Keratinocyte (primary cell): Measurements from ENCODE around the gene NDUFA7. TPM values are rescaled to one million over a fixed set of nuclear protein-coding genes. Genes with fewer than 3 reads are reported as not detected.

ENCODE experiments used
- DNase-seq: peaks from one replicate; pipeline ENCODE4 v3.0.0-alpha.2; 2011; ENCODE audit warnings: low read depth, missing footprints, low spot score
- FAIRE-seq: peaks from 2 replicates; lab custom pipeline; 2011; peaks lifted over from hg19 to GRCh38; lab: Jason Lieb, UNC
- H2AFZ ChIP-seq: 2 replicates; pipeline ENCODE4 v1.6.0; 2012; ENCODE audit warnings: low read length, control low read depth, inconsistent platforms; ENCODE audit not compliant: control insufficient read depth
- H3K27ac ChIP-seq: 2 replicates; pipeline ENCODE4 v1.5.1; 2011; ENCODE audit warnings: low read length; ENCODE audit not compliant: control insufficient read depth, insufficient read depth
- H3K27me3 ChIP-seq: 3 replicates; pipeline ENCODE4 v1.6.0; 2011; ENCODE audit warnings: low read length; ENCODE audit not compliant: control insufficient read depth, insufficient read depth; ENCODE audit errors: extremely low read depth
- H3K36me3 ChIP-seq, 2 experiments: 2 replicates in 1 of 2; 3 replicates in 1 of 2; pipeline ENCODE4 v1.5.1; 2011; ENCODE audit warnings: low read length in 2 of 2, mild to moderate bottlenecking in 1 of 2; ENCODE audit not compliant: control insufficient read depth in 2 of 2, insufficient read depth in 2 of 2; ENCODE audit errors: extremely low read depth in 1 of 2
- H3K4me1 ChIP-seq: 3 replicates; pipeline ENCODE4 v1.5.1; 2011; ENCODE audit warnings: low read length; ENCODE audit not compliant: control insufficient read depth, insufficient read depth; ENCODE audit errors: extremely low read depth
- H3K4me2 ChIP-seq: 3 replicates; pipeline ENCODE4 v1.6.0; 2011; ENCODE audit warnings: low read depth, low read length; ENCODE audit not compliant: control insufficient read depth, insufficient read depth; ENCODE audit errors: extremely low read depth
- H3K4me3 ChIP-seq, 3 experiments: fragments of 200-600 bp in 1 of 3; sonication (generic) in 1 of 3; 2 replicates in 2 of 3; 3 replicates in 1 of 3; pipeline ENCODE4 v1.5.1; 2011 to 2016; ENCODE audit warnings: low read length in 3 of 3, mild to moderate bottlenecking in 3 of 3, control low read depth in 2 of 3, inconsistent platforms in 1 of 3, low read depth in 1 of 3, mixed read lengths in 1 of 3, mixed run types in 1 of 3, moderate library complexity in 1 of 3; ENCODE audit not compliant: control insufficient read depth in 2 of 3, insufficient read depth in 2 of 3; ENCODE audit errors: extremely low read depth in 1 of 3
- H3K79me2 ChIP-seq: 2 replicates; pipeline ENCODE4 v1.6.0; 2012; ENCODE audit warnings: low read length; ENCODE audit not compliant: control insufficient read depth, insufficient read depth
- H3K9ac ChIP-seq: 3 replicates; pipeline ENCODE4 v1.6.0; 2011; ENCODE audit warnings: low read length; ENCODE audit not compliant: control insufficient read depth, insufficient read depth; ENCODE audit errors: extremely low read depth
- H3K9me1 ChIP-seq: 3 replicates; pipeline ENCODE4 v1.6.0; 2011; ENCODE audit warnings: low read length; ENCODE audit not compliant: control insufficient read depth, insufficient read depth; ENCODE audit errors: extremely low read depth
- H3K9me3 ChIP-seq: 2 replicates; pipeline ENCODE4 v1.5.1; 2012; ENCODE audit warnings: low read depth, low read length; ENCODE audit not compliant: control insufficient read depth
- H4K20me1 ChIP-seq: 3 replicates; pipeline ENCODE4 v1.6.0; 2011; ENCODE audit warnings: low read length; ENCODE audit not compliant: control insufficient read depth, insufficient read depth; ENCODE audit errors: extremely low read depth
- EZH2 ChIP-seq: IDR thresholded peaks from one replicate; pipeline ENCODE4 v1.6.1; 2012; ENCODE audit warnings: inconsistent platforms, mild to moderate bottlenecking, low read length, moderate library complexity
- dilution Hi-C: fragments of 300-500 bp; cut with MboI; formaldehyde crosslinking; loops from one replicate; pipeline ENCODE4 v1.7.0; 2020; ENCODE audit warnings: low sequenced_read_pairs; ENCODE audit not compliant: extremely low pct_ligation_motif_present
- polyA plus RNA-seq, 5 experiments: library from polyadenylated mRNA; depleted of rRNA in 3 of 5; stranded (reverse) in 3 of 5; stranded (forward) in 1 of 5; unstranded in 1 of 5; fragments of >200 nt; gene quantifications; 1 replicate in 1 of 5; 2 replicates in 3 of 5; 3 replicates in 1 of 5; pipeline versions ENCODE4 v1.2.1 to v1.2.3, GENCODE V29; 2011 to 2012; ENCODE audit warnings: missing spikeins in 2 of 5, low read depth in 1 of 5, low replicate concordance in 1 of 5
- TF ChIP-seq, protein P1 (sequence below), 3 experiments: IDR thresholded peaks in 1 of 3; conservative IDR thresholded peaks in 1 of 3; optimal IDR thresholded peaks in 1 of 3; 2 replicates in 2 of 3; 3 replicates in 1 of 3; pipeline versions ENCODE3 to v1.5.1; 2011; ENCODE audit warnings: low read length in 3 of 3, mild to moderate bottlenecking in 3 of 3, moderate library complexity in 2 of 3, control low read depth in 1 of 3, inconsistent platforms in 1 of 3; ENCODE audit not compliant: insufficient read depth in 2 of 3; ENCODE audit errors: extremely low read depth in 1 of 3

NDUFA7 gene
- polyA plus RNA-seq, 1 donor (not counting 4 experiments of a cell fraction or from before 2014, with no cell fraction given) = 59.2 TPM

DNA sequence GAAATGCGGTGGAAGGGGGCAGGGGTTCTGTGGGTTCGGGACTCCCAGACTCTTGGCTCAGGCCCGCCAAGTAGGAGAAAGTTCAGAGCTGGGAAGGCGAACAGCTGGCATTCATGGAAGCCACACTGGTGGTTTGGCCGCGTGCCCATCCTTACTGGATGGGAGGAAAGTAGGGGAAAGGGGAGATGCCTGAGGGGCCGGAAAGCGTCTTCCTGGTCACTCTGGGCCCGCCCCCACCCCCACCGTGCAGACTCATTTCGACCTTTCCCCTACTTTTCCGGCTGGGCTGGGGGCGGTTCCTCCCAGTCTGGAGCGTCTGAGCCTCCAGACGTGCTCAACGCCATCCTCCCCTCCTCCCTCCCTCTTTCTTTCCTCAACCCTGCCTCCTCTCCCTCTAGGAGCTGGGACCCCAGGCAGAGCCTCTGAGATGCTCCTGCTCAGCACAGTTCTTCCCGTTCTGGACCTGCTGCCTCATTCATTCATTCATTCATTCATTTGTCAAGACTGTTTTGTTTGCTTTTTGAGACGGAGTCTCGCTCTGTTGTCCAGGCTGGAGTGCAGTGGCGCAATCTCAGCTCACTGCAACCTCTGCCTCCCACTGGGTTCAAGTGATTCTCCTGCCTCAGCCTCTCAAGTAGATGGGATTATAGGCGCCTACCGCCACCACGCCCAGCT, 46.3 kb upstream of the NDUFA7 start:
- dilution Hi-C loops = no loop called here

DNA sequence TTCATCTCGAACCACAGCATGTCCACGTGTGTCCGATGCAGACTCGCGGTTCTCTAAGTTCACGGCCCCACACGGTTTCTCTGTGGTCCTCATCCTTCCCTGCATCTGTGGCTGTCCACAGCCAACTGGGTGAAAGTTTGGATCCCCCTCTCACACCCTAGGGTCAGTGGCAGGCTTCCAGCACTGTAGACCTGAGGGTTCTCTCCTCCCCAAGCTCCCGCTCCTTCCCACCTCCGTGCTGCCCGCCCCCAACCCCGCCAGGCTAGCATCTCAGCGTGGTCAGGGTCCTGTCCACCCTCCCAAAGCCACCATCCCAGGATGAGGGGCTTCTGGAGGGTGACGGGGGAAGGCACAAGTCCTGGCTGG, 45.8 kb upstream of the NDUFA7 start:
- no peaks in the 10 kb centered on the region for H3K27me3 ChIP-seq
- peaks cover 36% of the 10 kb centered on the region for H3K4me1 ChIP-seq
- no peaks in the 10 kb centered on the region for H3K9me3 ChIP-seq
- H2AFZ ChIP-seq = no peak overlapping the region
- no peaks in the 10 kb centered on the region for H3K79me2 ChIP-seq
- peaks cover 9 to 19% of the 10 kb centered on the region in 2 experiments for H3K36me3 ChIP-seq
- H3K9ac ChIP-seq = no peak overlapping the region
- no peak for TF ChIP-seq EZH2
- H3K27ac ChIP-seq = no peak overlapping the region
- no peaks in the 10 kb centered on the region for H3K9me1 ChIP-seq
- peak overlapping the region; percentile 61 for H3K4me2 ChIP-seq
- H3K4me3 ChIP-seq = no peak overlapping the region
- dilution Hi-C loops = no loop called here
- DNase-seq (no peak), FAIRE-seq (no peak)
- peaks cover 5% of the 10 kb centered on the region for H4K20me1 ChIP-seq

More for the DNA sequence above, 46.3 kb upstream of the NDUFA7 start:
- no peak overlapping the region for H3K27ac ChIP-seq
- DNase-seq (no peak), FAIRE-seq (peak; percentile 85)
- H3K79me2 ChIP-seq = no peaks in the 10 kb centered on the region
- H3K4me2 ChIP-seq = peak overlapping the region; percentile 61
- no peak for TF ChIP-seq EZH2
- H4K20me1 ChIP-seq = peaks cover 5% of the 10 kb centered on the region
- peaks cover 31% of the 10 kb centered on the region for H3K4me1 ChIP-seq
- peaks cover 9 to 19% of the 10 kb centered on the region in 2 experiments for H3K36me3 ChIP-seq
- H2AFZ ChIP-seq = no peak overlapping the region
- no peaks in the 10 kb centered on the region for H3K27me3 ChIP-seq
- H3K9me1 ChIP-seq = no peaks in the 10 kb centered on the region
- no peaks in the 10 kb centered on the region for H3K9me3 ChIP-seq
- H3K9ac ChIP-seq = no peak overlapping the region
- H3K4me3 ChIP-seq = no peak overlapping the region

DNA sequence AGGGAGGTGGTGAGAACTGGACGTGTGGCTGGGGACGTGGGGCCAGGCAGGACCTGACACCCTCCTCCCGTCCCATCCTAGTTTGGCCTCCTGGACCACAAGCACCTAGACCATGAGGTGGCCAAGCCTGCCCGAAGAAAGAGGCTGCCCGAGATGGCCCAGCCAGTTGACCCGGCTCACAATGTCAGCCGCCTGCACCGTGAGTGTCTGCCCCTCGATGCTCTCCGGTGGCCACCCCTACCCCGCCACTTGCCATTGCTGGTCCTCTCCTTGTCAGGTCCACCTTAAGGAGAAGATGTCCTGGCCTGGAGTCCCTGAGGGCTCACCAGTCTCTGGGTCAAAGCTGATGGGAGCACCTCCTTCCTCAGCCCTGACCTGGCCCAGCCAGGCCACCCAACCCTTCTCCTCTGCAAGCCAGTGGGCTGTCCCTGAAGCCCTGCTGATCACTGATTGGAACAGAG, 45.0 kb upstream of the NDUFA7 start:
- H4K20me1 ChIP-seq = peaks cover 5% of the 10 kb centered on the region
- H3K4me2 ChIP-seq = no peak overlapping the region
- H3K9me3 ChIP-seq = no peaks in the 10 kb centered on the region
- H3K4me1 ChIP-seq = peaks cover 41% of the 10 kb centered on the region
- no peak overlapping the region for H3K9ac ChIP-seq
- no peaks in the 10 kb centered on the region for H3K79me2 ChIP-seq
- TF ChIP-seq, protein P1, sequence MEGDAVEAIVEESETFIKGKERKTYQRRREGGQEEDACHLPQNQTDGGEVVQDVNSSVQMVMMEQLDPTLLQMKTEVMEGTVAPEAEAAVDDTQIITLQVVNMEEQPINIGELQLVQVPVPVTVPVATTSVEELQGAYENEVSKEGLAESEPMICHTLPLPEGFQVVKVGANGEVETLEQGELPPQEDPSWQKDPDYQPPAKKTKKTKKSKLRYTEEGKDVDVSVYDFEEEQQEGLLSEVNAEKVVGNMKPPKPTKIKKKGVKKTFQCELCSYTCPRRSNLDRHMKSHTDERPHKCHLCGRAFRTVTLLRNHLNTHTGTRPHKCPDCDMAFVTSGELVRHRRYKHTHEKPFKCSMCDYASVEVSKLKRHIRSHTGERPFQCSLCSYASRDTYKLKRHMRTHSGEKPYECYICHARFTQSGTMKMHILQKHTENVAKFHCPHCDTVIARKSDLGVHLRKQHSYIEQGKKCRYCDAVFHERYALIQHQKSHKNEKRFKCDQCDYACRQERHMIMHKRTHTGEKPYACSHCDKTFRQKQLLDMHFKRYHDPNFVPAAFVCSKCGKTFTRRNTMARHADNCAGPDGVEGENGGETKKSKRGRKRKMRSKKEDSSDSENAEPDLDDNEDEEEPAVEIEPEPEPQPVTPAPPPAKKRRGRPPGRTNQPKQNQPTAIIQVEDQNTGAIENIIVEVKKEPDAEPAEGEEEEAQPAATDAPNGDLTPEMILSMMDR (optimal IDR thresholded peaks at IDR 0.05 in 1 of 3, IDR thresholded peaks at IDR 0.05 in 1 of 3, conservative IDR thresholded peaks at IDR 0.05 in 1 of 3; ENCODE audit: extremely low read depth in 1 of 3, insufficient read depth in 2 of 3, low read length in 3 of 3) = no peak
- TF ChIP-seq EZH2 = no peak
- H3K27ac ChIP-seq = no peak overlapping the region
- H3K27me3 ChIP-seq = no peaks in the 10 kb centered on the region
- FAIRE-seq (no peak), DNase-seq (no peak)
- peak overlapping the region in 1 of 3 experiments; percentile 70 for H3K4me3 ChIP-seq
- no peaks in the 10 kb centered on the region for H3K9me1 ChIP-seq
- H3K36me3 ChIP-seq = peaks cover 9 to 17% of the 10 kb centered on the region in 2 experiments
- no peak overlapping the region for H2AFZ ChIP-seq
- dilution Hi-C loops = no loop called here
